Ascending aorta (tissue), 2 donors: ENCODE measurements around the gene AFF3. TPM values are rescaled to one million over a fixed set of nuclear protein-coding genes. Genes with fewer than 3 reads are reported as not detected.

Experiments used
- DNase-seq, 2 donors: peaks; one replicate each; pipeline ENCODE4 v3.0.0-alpha.2; 2019; ENCODE audit warnings: low spot score in 2 of 2
- H3K27ac ChIP-seq, 2 donors: fragments of 200-600 bp; sonication (generic); one replicate each; pipeline ENCODE4 v1.5.1; 2016 to 2017; ENCODE audit warnings: mild to moderate bottlenecking in 1 of 2
- H3K27me3 ChIP-seq: fragments of 200-600 bp; sonication (generic); one replicate; pipeline ENCODE4 v1.5.1; 2017
- H3K36me3 ChIP-seq, 2 donors: fragments of 200-600 bp; sonication (generic); one replicate each; pipeline ENCODE4 v1.5.1; 2016
- H3K4me1 ChIP-seq, 2 donors: fragments of 200-600 bp; sonication (generic); one replicate each; pipeline ENCODE4 v1.5.1; 2016 to 2017; ENCODE audit warnings: mild to moderate bottlenecking in 1 of 2
- H3K4me3 ChIP-seq, 2 donors: fragments of 200-600 bp; sonication (generic); one replicate each; pipeline ENCODE4 v1.5.1; 2016 to 2017; ENCODE audit warnings: mild to moderate bottlenecking in 1 of 2
- H3K9me3 ChIP-seq, 2 donors: fragments of 200-600 bp; sonication (generic); one replicate each; pipeline ENCODE4 v1.5.1; 2016
- CTCF ChIP-seq, 3 experiments: fragments of 200-600 bp in 2 of 3; fragments of 450-650 bp in 1 of 3; sonication (generic) in 2 of 3; IDR thresholded peaks; one replicate each; pipeline ENCODE4 v1.5.1; 2016 to 2019; ENCODE audit warnings: antibody characterized with exemption in 3 of 3, mild to moderate bottlenecking in 1 of 3, moderate library complexity in 1 of 3
- intact Hi-C: fragments of 100-400 bp; cut with DNase I; formaldehyde crosslinking; loops from one replicate; pipeline ENCODE4 v1.15.1; 2023
- total RNA-seq: library from RNA; depleted of rRNA; stranded (reverse); fragments of >200 nt; gene quantifications from one replicate; pipeline ENCODE4 v1.1.0, GENCODE V29; 2016

Gene AFF3
- total RNA-seq, 1 donor from 2014 or later, result 7.1 TPM

GRCh38 chr2:99682275-99683060, 459.9 kb downstream of the AFF3 start:
- intact Hi-C loops, result no loop called here
- no peaks in the 10 kb centered on the region for H3K27me3 ChIP-seq
- H3K4me3 ChIP-seq, result no peak overlapping the region
- TF ChIP-seq CTCF (IDR thresholded peaks at IDR 0.05), result no peak
- no peak overlapping the region for H3K27ac ChIP-seq
- no peaks in the 10 kb centered on the region for H3K9me3 ChIP-seq
- no peaks in the 10 kb centered on the region for H3K36me3 ChIP-seq
- peaks cover 0 to 4% of the 10 kb centered on the region in 2 donors for H3K4me1 ChIP-seq
- no peak for DNase-seq

GRCh38 chr2:99680946-99681345, 461.4 kb downstream of the AFF3 start:
- no peak overlapping the region for H3K4me3 ChIP-seq
- no peaks in the 10 kb centered on the region for H3K27me3 ChIP-seq
- no peaks in the 10 kb centered on the region for H3K36me3 ChIP-seq
- intact Hi-C loops, result no loop called here
- H3K9me3 ChIP-seq, result no peaks in the 10 kb centered on the region
- TF ChIP-seq CTCF (IDR thresholded peaks at IDR 0.05), result no peak
- peaks cover 0 to 4% of the 10 kb centered on the region in 2 donors for H3K4me1 ChIP-seq
- DNase-seq, result no peak
- H3K27ac ChIP-seq, result no peak overlapping the region

GRCh38 chr2:99679518-99679917, 462.9 kb downstream of the AFF3 start:
- TF ChIP-seq CTCF (IDR thresholded peaks at IDR 0.05), result no peak
- Histone ChIP-seq H3K27ac (no peak overlapping the region), H3K36me3 (no peaks in the 10 kb centered on the region), H3K4me1 (peaks cover 0 to 4% of the 10 kb centered on the region in 2 donors), H3K27me3 (no peaks in the 10 kb centered on the region), H3K9me3 (no peaks in the 10 kb centered on the region), H3K4me3 (no peak overlapping the region)
- DNase-seq, result no peak
- intact Hi-C loops, result no loop called here

- H3K4me1 ChIP-seq, result peaks cover 0 to 4% of the 10 kb centered on the region in 2 donors
- no peak for DNase-seq
- H3K4me3 ChIP-seq, result no peak overlapping the region
- H3K27me3 ChIP-seq, result no peaks in the 10 kb centered on the region
- H3K36me3 ChIP-seq, result no peaks in the 10 kb centered on the region
- H3K27ac ChIP-seq, result no peak overlapping the region
- H3K9me3 ChIP-seq, result no peaks in the 10 kb centered on the region
- no peak for TF ChIP-seq CTCF (IDR thresholded peaks at IDR 0.05)
- intact Hi-C loops, result no loop called here
Measured at GRCh38 chr2:99678625-99679024, 463.8 kb downstream of the AFF3 start.

- Histone ChIP-seq H3K27ac (no peak overlapping the region), H3K27me3 (no peaks in the 10 kb centered on the region), H3K9me3 (no peaks in the 10 kb centered on the region), H3K4me3 (no peak overlapping the region), H3K4me1 (peaks cover 0 to 4% of the 10 kb centered on the region in 2 donors), H3K36me3 (no peaks in the 10 kb centered on the region)
- intact Hi-C loops, result no loop called here
- no peak for TF ChIP-seq CTCF (IDR thresholded peaks at IDR 0.05)
- no peak for DNase-seq
Measured at GRCh38 chr2:99677814-99678213, 464.6 kb downstream of the AFF3 start.
